Measurements from ENCODE around the gene CLEC4G.

DNA sequence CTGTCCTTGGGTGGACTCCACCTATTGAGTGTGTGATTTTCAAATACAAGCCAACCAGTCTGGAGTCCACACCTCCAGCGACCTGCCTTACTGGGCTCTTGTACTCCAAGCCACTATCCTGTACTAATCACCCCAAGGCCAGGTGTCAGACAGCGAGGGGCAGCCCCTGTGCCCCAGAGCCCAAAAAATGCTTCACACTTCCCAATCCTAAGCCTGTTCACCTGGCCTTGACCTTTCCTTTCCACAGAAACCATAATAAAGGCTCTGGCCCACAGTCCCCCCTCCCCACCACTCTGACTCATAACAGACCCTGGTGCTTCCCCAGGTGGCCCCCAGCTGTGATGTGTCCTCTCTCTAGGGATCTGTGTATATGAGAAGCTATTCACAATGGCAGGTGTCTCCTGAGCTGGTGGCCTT is 11.5 kb upstream of the CLEC4G start:
- TF ChIP-seq TOX (CRISPR knock-in tag; IDR thresholded peaks at IDR 0.05; ENCODE audit: borderline replicate concordance) (no peak), TCF4 (CRISPR knock-in tag; IDR thresholded peaks at IDR 0.05; ENCODE audit: borderline replicate concordance) (no peak), ZFP3 (CRISPR knock-in tag; IDR thresholded peaks at IDR 0.05) (no peak), RARB (CRISPR knock-in tag; IDR thresholded peaks at IDR 0.05) (no peak), ZNF70 (CRISPR knock-in tag; IDR thresholded peaks at IDR 0.05) (no peak), BACH2 (CRISPR knock-in tag; IDR thresholded peaks at IDR 0.05; ENCODE audit: borderline replicate concordance) (no peak), ZNF565 (CRISPR knock-in tag; conservative IDR thresholded peaks at IDR 0.05; ENCODE audit: low read depth) (no peak), CSDC2 (CRISPR knock-in tag; IDR thresholded peaks at IDR 0.05) (no peak), ZC3H10 (CRISPR knock-in tag; IDR thresholded peaks at IDR 0.05) (no peak)
- TF ChIP-seq, protein P1, sequence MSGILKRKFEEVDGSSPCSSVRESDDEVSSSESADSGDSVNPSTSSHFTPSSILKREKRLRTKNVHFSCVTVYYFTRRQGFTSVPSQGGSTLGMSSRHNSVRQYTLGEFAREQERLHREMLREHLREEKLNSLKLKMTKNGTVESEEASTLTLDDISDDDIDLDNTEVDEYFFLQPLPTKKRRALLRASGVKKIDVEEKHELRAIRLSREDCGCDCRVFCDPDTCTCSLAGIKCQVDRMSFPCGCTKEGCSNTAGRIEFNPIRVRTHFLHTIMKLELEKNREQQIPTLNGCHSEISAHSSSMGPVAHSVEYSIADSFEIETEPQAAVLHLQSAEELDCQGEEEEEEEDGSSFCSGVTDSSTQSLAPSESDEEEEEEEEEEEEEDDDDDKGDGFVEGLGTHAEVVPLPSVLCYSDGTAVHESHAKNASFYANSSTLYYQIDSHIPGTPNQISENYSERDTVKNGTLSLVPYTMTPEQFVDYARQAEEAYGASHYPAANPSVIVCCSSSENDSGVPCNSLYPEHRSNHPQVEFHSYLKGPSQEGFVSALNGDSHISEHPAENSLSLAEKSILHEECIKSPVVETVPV (CRISPR knock-in tag; IDR thresholded peaks at IDR 0.05) = no peak
- TF ChIP-seq, protein P2, sequence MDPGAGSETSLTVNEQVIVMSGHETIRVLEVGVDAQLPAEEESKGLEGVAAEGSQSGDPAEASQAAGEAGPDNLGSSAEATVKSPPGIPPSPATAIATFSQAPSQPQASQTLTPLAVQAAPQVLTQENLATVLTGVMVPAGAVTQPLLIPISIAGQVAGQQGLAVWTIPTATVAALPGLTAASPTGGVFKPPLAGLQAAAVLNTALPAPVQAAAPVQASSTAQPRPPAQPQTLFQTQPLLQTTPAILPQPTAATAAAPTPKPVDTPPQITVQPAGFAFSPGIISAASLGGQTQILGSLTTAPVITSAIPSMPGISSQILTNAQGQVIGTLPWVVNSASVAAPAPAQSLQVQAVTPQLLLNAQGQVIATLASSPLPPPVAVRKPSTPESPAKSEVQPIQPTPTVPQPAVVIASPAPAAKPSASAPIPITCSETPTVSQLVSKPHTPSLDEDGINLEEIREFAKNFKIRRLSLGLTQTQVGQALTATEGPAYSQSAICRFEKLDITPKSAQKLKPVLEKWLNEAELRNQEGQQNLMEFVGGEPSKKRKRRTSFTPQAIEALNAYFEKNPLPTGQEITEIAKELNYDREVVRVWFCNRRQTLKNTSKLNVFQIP (CRISPR knock-in tag; IDR thresholded peaks at IDR 0.05; ENCODE audit: borderline replicate concordance, low read depth) = no peak
